ENCODE data around the gene CCDC144A.
"Not testable (repeated sequence)": the region's sequence is repeated elsewhere in the genome, so short reads cannot be mapped to it uniquely, and the experiment has no call there.

The CCDC144A gene

DNA sequence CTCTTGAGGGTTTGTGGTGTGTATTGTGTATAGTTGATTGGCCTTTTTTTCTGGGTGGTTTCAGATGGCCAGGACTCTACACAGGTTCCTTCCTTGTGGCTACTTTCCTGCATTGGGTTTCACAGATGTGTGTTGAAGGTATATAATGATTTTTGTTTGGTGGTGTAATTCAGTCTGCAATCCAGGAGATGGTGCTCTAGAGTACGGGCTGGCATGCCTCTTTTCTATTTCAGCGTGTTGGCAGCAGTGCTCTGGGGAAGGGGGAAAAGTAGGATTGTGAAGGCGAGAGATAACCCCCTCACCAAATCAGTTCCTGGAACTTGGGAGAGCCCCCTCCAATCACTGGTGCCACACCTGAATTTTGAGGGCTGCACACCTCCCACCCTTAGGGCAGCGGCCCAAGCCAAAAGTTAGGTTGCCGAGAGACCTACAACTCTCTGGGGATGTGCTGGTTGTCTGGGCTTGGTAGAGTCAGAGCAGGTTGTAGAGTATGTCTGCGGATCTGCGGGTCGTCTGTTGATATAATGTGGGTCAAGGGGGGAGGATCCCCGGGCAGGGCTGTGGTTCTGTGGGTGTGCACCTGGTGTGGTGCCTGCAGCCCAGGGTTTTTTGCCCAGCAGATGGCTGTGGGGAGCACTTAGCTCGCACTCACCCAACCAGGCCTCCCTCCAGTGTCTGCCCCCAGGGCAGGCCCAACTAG, 61.3 kb downstream of the CCDC144A start:
- not testable (repeated sequence) for DNase-seq

GRCh38 chr17:16751924-16752287, 61.9 kb downstream of the CCDC144A start:
- DNase-seq: not testable (repeated sequence)

DNA sequence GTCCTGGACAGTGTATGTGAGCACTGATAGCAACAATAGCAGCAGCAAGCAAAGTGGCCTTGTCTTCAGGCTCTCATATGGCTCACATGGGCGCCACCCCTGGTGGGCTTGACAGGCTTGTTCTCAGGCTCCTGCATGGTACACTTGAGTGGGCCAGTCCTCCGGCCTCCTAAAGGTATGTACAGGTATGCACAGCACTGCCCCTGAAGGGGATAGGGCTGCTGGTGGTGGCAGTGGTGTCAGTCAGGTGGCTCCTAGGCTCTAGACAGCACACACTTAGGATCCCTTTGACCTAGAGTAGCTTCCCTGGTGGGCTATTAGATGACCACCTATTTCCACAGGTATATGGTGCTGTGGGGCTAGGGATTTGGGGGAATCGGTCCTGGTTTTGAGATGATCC, 67.5 kb downstream of the CCDC144A start:
- not testable (repeated sequence) for DNase-seq

DNA sequence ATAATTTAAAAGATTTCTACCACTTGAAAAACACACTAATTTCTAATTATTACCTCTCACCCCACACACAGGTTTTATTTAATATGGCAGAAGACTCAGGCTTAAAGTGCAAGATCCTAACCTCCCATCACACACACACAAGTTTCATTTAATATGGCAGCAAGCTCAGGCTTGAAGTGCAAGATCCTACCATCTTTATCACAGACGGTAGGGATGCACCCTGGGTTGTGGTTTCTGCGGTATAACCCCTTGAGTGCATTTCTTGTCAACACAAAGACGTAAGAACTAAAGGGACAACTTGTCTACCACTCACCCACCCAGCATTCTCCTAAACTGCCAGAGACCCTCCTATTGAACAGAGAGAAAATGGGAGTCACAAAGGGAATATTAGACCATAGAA, 68.1 kb downstream of the CCDC144A start:
- not testable (repeated sequence) for DNase-seq

- not testable (repeated sequence) for DNase-seq
Measured at GRCh38 chr17:16768290-16769175, 78.5 kb downstream of the CCDC144A start.

DNA sequence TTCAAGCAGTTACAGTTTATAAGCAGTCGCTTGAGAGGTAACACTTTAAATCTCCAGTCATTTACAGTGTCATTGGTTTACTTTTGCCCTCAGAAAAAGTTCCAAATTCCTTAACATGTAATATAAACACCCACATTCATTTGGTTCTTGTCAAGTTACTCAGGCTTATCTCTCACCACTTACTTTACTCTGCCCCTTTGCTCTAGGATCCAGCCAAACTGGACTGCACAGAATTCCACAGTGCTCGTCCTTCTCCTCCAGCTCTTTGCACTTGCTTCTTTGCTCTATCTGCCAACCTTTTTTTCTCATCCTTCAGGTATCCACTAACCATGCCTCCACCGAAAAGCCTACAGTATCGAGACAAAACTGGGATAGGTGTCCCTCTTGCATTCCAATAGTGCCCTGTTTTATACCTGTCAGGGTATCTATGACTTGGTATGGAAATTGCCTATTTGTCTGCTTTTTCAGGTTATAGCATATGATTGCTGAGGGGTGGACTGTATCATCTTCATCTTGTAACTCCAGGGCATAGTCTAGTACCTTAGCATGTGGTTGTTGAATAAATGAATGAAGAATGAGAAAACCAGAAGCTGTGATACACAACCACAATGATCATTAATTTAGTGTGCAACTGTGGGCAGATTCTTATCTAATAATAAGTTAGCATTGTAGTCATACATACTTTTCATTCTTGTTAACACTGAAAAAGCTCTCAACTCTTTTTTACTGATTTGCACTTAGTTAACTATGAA, 82.5 kb downstream of the CCDC144A start:
- not testable (repeated sequence) for DNase-seq

- DNase-seq: not testable (repeated sequence)
Measured at GRCh38 chr17:16773146-16773522, 83.1 kb downstream of the CCDC144A start.

- not testable (repeated sequence) for DNase-seq
Measured at GRCh38 chr17:16787851-16788250, 97.8 kb downstream of the CCDC144A start.

DNA sequence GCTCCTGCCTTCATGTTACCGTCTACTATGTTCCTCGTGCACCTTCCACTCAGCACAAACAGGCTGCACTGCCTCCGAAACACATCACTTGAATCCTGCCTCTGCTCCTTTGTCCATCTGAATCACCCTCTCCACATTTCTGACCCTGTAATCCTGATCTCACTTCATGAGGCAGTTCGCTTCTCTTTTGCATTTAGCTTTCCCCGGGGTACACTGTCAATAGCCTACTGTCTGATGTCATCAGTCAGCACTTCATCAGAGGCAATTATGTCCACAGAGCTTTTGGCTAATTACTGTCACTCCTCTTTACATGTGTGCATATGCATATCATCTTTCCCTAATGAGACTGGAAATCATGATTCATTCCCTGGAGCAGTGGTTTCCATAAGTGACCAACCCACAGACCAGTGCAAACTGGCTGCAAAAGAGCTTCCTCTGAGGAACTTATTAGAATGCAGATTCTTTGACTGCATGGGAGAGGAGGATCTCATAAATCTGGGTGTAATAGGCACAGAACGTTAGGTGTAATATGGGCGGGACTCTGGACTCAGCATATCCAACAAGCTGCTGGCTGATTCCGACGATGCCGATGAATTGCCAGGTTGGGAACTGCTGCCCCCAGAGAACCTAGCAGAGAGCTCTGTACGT, 99.0 kb downstream of the CCDC144A start:
- DNase-seq: not testable (repeated sequence)

DNA sequence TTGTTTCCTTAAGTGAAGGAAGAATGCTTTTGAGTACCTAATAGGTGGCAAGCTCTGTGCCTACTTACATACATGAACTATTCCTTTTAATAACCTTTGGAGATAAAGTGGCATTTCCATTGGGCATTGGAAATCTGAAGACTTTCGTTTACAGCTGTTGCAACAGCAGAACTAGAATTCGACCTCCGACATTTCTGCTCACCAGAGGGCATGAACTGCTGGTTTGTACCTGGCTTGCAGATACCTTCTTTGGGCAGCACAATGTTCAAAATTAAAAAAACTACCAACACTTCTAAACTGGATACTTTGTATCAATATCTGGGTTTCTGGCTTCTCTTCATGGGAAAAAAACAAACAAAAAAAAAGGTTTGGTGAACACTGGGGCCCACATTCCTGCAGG, 99.6 kb downstream of the CCDC144A start:
- not testable (repeated sequence) for DNase-seq

GRCh38 chr17:16790313-16790871, 100.4 kb downstream of the CCDC144A start:
- DNase-seq: not testable (repeated sequence)

- DNase-seq: not testable (repeated sequence)
Measured at GRCh38 chr17:16794215-16794614, 104.2 kb downstream of the CCDC144A start.

GRCh38 chr17:16795894-16796293, 105.9 kb downstream of the CCDC144A start:
- not testable (repeated sequence) for DNase-seq

GRCh38 chr17:16804851-16805250, 114.8 kb downstream of the CCDC144A start:
- not testable (repeated sequence) for DNase-seq

DNA sequence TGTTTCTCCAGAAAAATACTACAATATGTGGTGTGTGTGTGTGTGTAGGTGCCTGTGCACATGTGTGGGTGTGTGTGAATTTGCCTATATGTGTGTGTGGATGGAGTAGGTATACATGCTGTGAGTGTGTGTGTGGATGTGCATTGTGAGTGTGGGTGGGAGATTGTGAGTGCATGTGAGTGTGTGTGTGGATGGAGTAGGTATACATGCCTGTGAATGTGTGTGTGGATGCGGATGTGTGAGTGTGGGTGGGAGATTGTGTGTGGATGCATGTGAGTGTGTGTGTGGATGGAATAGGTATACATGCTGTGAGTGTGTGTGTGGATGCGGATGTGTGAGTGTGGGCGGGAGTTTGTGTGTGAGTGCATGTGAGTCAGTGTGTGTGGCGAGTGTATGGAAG, 116.6 kb downstream of the CCDC144A start:
- not testable (repeated sequence) for DNase-seq

- DNase-seq: not testable (repeated sequence)
Measured at GRCh38 chr17:16807620-16808019, 117.6 kb downstream of the CCDC144A start.

DNA sequence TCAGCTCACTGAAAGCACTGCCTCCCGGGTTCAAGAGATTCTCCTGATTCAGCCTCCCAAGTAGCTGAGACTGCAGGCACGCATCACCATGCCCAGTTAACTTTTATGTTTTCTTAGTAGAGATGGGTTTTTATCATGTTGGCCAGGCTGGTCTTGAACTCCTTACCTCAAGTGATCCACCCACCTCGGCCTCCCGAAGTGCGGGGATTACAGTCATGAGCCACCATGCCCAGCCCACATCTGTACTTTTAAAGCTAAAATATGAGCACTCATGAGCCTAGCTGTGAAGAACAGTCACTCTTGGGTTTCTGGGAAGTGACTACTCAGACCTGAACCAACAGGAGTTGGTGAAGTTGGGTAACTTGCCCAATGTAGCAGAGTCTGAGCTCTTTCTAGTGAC, 120.2 kb downstream of the CCDC144A start:
- not testable (repeated sequence) for DNase-seq

GRCh38 chr17:16812126-16812525, 122.1 kb downstream of the CCDC144A start:
- not testable (repeated sequence) for DNase-seq

DNA sequence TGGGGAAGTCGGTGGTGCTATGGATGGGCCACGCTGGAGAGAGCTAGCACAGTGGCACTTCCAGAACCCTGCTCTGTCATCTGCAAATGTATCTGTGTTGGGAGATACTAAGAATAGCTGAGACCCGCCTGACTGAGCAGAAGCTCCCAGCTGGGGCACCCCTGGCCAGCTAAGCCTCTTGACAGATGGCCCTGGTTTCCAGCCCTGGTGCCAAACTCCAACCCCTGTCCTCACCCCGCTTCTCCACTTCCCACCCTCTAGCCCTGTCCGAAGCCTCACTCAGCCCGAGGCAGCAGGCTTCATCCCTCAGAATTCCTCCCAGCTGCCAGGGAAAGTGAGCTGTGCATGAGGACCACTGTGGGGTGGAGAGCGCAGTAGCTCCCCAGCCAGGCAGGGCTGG, 124.4 kb downstream of the CCDC144A start:
- DNase-seq: no peak

DNA sequence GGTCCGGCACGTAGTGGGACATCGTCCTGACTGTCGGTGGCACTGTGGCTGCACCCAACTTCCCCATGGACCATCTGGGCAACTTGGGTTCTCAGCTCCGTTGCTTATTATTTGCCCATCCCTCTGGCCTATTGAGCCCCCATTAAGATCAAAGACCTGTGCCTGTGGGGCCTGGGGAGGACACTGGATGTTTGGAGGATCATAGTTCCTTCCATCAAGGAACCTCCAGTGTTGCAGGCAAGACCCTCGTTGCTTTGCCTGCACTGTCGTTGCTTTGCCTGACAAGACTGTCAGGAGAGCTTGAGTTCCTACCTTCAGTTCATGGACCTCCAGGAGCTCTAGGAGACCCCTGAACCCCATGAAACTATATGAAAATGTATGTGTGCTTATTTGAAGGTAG, 127.2 kb downstream of the CCDC144A start:
- DNase-seq: no peak

- not testable (repeated sequence) for DNase-seq
Measured at GRCh38 chr17:16817940-16818339, 127.9 kb downstream of the CCDC144A start.

DNA sequence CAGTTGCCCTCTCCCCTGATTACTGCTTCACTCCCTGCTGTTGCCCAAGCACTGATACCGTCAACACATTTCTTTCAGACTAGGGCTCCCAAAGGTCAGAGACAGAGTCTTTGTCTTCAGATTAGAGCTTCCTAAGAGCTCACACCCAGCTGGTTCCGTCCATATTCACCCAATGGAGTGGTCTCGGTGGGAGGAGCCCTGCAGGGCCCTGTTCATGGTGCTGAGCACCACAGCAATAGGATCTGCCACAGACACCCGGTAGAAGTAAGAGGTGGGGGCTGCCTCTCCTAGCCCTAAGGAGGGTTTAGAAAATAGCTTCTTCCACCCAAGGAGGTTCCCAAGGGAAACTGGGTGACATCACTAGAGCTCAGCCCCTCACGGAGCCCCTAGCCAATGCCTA, 128.3 kb downstream of the CCDC144A start:
- DNase-seq: no peak
